NCI-H69 (cell line): Measurements from ENCODE around the gene LRRC27.
"Not testable (repeated sequence)": the region's sequence is repeated elsewhere in the genome, so short reads cannot be mapped to it uniquely, and the experiment has no call there.

Experiments
- DNase-seq: peaks from one replicate; lab custom pipeline; 2025; lab: John Stamatoyannopoulos, UW

LRRC27 gene

DNA sequence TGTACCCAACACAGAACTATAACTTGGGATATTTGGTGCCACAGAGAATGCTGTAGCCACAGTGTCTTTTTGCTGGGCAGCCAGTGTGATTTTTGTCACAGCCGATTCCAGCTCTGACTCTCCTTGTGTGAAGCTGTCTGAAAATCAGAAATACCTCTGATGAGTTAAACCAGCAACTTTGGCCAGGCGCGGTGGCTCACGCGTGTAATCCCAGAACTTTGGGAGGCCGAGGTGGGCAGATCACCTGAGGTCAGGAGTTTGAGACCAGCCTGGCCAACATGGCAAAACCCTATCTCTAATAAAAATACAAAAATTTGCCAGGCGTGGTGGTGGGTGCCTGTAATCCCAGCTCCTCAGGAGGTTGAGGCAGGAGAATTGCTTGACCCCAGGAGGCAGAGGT lies 5.9 kb downstream of the LRRC27 start:
- DNase-seq: not testable (repeated sequence)

- no peak for DNase-seq
These were observed 6.9 kb downstream of the LRRC27 start for GRCh38 chr10:132338876-132339275.

DNA sequence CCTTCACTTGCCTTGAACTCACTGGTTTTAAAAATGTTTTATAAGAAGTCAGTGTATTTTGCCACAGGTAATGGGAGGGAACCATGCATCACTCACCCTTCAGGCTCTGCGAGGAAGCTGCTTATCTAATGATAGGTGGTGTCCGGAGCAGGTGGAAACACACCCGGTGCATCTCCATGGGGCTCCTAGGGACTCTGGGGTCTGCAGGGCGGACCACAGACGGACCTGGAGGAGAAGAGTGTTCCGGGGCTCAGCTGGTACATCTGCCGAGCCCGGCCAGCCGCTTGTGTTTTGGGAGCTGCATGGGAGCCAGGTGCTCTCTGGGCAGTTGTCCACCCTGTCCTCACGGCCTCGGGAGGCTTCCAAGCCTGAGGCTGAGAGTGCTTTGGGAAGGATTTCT lies 7.3 kb downstream of the LRRC27 start:
- no peak for DNase-seq

DNA sequence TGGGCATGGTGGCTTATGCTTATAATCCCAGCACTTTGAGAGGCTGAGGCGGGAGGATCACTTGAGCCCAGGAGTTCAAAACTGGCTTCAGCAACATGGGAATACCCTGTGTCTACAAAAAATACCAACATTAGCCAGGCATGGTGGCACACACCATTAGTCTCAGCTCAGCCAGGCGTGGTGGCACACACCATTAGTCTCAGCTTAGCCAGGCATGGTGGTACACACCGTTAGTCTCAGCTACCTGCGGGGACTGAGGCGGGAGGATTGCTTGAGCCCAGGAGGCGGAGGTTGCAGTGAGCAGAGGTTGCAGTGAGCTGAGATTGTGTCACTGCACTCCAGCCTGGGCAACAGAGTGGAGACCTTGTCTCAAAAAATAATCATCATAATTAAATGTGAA lies 9.0 kb downstream of the LRRC27 start:
- DNase-seq: no peak

DNA sequence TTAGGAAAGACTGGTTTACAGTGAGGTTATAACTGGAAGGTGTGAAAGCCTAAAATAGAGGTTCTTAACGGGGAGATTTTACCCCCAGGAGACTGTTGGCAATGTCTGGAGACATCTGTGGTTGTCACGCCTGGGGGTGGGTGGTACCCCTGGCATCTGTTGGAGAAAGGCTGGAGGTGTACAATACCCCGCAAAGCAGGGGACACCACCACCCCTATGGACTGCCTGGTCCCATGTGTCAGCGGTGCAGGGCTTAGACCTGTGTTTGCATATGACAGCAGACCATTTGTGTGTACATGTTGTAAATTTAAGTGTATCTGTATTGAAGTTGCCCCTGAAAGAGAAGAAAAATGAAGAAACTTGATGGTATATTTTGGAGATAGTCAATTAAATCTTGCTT lies 9.8 kb downstream of the LRRC27 start:
- no peak for DNase-seq

DNA sequence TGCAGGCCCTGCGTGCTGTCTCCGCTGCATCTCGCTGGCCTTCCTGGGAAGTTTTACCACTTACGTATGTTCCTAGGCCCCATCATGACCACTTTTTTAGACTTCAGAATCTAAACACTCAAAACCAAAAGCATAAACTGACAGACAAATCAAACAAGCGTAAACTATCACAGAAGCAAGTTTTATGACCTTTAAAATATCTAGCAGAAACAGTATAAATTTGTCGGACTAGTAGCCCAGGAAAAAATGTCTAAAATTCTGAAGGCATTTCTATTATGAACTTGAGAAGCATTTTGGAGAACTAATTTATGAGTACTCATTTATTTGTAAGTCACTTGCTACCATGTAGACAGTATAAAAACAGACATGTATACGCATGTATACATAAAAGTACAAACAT lies 10.6 kb downstream of the LRRC27 start:
- no peak for DNase-seq

DNA sequence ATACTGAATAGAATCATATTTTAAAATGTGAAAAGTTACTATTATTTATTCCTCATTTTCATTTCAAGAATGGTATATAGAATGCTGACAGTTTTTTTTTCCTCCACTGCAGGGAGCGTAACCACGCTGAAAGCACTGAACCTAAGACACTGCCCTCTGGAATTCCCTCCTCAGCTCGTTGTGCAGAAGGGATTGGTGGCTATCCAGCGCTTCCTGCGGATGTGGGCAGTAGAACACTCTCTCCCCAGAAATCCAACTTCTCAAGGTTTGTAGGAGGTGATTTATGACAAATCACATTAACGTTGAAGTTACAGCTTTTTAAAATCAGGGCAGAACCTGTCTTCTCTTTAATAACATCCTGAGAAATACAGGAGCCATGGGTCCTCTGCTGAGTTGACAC lies 12.4 kb downstream of the LRRC27 start:
- no peak for DNase-seq

DNA sequence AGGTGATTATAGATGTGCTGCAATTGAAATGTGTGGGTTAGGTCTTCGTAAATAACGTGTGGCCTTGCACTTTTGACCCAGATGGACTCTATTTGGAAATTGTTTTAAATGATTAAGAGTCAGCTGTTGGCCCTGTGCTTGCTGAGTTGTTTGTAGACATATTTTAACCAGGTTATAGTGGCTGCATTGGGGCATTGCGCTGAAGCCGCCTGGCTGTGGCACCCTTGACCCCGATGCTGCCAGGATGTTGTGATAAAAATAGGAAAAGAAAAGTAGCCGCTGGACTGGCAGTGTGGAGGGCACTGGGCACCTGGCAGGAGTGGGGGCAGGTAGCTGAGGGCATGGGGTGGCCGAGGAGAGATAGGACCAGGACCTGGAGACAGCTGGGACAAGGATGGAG lies 13.4 kb downstream of the LRRC27 start:
- DNase-seq: no peak

GRCh38 chr10:132346806-132347205 lies 14.8 kb downstream of the LRRC27 start:
- DNase-seq: no peak

GRCh38 chr10:132347211-132347930 lies 15.4 kb downstream of the LRRC27 start:
- no peak for DNase-seq

GRCh38 chr10:132347931-132348267 lies 15.9 kb downstream of the LRRC27 start:
- DNase-seq: no peak

DNA sequence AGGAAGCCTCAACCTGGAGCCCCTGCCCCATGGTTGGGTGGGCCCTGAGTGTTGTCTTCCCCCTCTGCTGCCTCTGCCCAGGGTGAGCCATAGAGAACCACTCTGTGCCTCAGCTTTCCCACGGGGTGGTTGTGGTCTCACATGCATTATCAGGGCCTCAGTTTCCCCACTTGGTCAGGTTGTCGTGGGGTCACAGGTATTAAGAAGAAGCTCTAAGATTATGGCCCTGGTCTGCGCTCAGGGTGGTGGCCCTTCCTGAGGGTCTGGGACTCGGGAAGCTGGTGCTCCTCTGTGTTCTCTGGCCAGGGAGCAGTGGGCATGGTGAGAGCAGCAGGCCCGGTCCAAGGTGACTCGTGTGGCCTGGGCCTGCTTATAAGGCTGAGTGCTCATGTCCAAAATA lies 17.8 kb downstream of the LRRC27 start:
- no peak for DNase-seq

DNA sequence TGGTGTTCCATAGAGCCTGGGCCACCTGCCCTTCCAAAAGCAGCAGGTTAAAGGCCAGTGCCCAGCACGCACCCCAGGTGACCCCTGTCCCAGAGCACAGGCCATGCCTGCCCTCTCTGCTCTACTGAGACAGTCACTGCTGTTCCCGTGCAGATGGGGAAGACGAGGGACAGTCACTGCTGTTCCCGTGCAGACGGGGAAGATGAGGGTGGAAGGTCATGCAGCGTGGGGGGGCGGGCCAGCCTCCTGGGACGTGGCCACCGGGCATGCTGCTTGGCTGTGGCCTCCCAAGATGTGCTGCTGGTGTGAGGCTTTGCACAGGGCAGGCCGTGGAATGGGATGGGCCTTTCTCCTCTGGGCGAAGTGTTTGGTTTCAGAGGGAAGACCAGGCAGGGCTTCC lies 18.4 kb downstream of the LRRC27 start:
- no peak for DNase-seq

GRCh38 chr10:132350946-132351345 lies 19.0 kb downstream of the LRRC27 start:
- DNase-seq: no peak

DNA sequence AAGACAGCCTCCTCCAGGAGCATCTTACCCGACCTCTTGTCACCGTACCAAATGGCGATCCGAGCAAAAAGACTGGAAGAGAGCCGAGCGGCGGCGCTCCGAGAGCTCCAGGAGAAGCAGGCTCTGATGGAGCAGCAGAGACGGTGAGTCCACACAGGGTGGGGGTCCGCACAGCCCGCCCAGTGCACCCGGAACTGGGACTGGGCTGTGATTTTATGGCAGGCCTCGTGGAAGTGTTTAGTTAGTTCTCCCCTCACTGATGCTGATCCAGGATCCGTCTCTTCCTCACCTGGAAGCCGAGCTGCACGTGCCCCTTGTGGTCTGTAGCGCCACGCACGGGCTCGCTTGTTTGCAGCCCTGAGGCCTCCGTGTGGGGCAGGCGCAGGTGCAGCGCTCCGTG lies 19.6 kb downstream of the LRRC27 start:
- no peak for DNase-seq

DNA sequence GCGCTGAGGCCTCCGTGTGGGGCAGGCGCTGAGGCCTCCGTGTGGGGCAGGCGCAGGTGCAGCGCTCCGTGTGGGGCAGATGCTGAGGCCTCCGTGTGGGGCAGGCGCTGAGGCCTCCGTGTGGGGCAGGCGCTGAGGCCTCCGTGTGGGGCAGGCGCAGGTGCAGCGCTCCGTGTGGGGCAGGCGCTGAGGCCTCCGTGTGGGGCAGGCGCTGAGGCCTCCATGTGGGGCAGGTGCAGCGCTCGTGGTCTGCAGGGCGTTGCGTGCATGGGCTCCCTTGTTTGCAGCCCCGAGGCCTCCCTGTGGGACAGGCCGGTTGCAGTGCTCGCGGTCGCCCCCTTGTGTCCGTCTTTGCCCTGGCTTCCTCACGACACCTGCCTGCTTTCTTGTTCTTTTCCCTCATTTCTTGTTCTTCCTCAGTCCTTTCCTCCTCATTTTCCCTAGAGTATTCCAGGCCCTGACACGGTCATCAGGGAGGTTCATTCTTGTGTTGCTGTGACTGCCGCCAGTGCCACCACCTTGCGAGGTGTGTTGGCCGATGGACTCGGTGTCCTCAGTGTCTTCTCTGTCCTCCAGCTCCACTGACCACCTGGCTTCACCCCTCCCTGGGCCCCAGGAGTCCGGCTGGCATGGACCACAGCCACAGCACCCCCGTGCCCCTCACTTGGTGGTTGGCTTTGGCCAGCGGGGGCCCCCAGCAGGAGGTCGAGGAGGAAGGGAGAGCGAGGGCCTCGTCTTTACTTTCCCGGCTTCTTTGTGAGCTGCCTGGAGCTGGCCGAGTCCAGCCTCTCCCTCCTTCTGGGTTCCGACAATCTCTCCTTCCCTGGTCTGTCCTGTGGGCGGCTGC lies 20.7 kb downstream of the LRRC27 start:
- peak; percentile 33 for DNase-seq

DNA sequence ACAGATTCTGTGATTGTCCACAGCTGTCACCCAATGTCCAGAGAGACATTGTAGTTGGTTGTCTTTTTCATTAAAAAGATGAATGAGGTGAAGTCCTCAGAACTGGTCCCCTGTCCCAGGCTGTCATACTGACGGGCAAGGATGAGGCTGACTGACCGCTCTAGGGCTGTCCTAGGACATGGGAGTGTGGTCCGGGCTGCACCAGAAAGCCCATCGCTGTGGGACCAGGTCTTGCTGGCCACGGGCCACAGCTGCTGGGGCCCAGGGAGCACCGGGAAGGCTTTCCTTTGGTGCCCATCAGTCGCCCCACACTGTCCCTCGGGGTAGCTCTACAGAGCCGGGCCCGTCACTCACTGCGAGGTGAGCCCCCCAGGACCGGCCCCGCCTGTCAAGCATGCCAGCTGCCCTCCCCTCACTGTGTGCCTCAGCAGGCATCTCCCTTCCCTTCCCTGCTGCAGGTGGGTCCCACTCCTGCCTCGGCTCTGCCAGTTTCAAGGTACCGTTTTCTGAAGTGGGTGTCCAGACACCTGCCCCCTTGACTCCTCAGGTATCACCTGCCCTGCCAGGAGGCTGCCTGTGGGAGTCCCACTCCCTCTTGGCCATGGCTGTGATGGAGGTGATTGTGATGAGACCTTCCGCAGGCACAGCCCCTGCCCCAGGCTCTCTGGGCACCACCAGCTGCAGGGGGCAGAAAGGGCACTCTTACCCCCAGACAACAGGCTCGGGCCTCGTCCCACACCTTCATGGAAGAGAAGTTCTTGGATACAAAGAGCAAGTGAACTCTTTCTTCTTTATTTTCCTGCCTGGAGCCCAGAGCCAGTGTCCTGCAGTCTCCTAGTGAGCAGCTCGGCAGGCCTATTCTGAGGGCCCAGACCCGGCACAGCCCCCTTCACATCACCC lies 21.7 kb downstream of the LRRC27 start:
- DNase-seq: no peak

- no peak for DNase-seq
These were observed 22.5 kb downstream of the LRRC27 start for GRCh38 chr10:132354356-132355094.

- no peak for DNase-seq
These were observed 23.3 kb downstream of the LRRC27 start for GRCh38 chr10:132355297-132355696.

GRCh38 chr10:132355754-132356153 lies 23.8 kb downstream of the LRRC27 start:
- no peak for DNase-seq

DNA sequence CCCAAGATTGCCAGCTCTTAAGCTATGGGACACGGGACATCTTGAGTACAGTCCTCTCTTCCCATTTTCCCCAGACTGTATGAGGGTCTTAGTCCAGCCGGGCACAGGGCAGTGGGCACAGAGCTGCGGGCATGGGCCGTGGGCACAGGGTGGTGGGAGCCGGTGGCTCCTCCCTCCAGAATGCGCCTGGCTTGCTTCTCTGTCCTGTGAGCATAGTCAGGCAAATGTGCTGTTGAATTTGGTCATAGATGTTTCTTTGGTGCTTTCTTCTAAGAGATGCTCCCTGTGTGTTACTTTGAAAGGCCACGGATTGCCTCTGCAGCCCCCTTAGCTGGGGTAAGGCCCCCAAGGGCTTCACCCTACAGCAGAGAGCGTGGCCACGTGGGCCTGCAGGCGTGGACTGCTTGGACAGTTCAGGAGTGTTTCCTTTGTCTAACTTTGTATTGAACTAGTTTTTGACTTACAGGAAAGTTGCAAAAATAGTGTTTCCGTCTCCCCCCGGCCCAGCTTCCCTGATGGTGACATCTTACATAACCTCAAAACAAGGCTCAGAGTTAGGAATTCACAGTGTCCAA lies 24.7 kb downstream of the LRRC27 start:
- no peak for DNase-seq
